Erythroblast (primary cell): ENCODE results near the gene MST1.

Experiments used
- DNase-seq, 2 experiments: peaks; one replicate each; lab custom pipeline; 2025; lab: John Stamatoyannopoulos, UW
- GATA1 ChIP-seq: IDR thresholded peaks from 2 replicates; pipeline ENCODE4 v1.6.1; 2011; ENCODE audit warnings: low read depth, mild to moderate bottlenecking, control low read depth, low read length, moderate library complexity
- POLR2A ChIP-seq: IDR thresholded peaks from 2 replicates; pipeline ENCODE4 v1.6.1; 2011; ENCODE audit warnings: mild to moderate bottlenecking, low read length

The MST1 gene

GRCh38 chr3:49667701-49668413 lies 21.4 kb downstream of the MST1 start:
- no peak for DNase-seq
- TF ChIP-seq POLR2A (peak; percentile 18), GATA1 (no peak)

DNA sequence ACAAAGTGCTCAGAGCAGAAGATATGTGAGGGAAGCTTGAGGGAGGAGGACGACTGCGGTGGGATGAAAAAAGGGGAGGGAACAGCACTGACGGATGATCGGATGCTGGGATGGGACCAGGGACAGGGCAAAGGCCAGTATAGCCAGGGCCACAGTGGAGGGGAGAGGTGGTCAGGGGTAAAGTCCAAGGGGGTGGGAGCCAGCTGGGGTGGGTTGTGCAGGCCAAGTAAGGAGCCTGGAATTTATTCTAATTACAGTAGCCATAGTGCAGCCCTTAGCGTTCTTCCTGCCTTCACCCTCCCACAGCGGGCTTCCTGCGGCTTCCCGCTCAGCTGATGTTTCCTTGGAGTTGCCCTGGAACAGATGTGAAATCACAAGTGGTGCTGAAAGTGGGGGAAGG lies 22.7 kb downstream of the MST1 start:
- no peak for DNase-seq
- TF ChIP-seq POLR2A (no peak), GATA1 (no peak)

GRCh38 chr3:49665822-49666519 lies 23.3 kb downstream of the MST1 start:
- TF ChIP-seq POLR2A: no peak
- TF ChIP-seq GATA1: no peak
- no peak for DNase-seq

DNA sequence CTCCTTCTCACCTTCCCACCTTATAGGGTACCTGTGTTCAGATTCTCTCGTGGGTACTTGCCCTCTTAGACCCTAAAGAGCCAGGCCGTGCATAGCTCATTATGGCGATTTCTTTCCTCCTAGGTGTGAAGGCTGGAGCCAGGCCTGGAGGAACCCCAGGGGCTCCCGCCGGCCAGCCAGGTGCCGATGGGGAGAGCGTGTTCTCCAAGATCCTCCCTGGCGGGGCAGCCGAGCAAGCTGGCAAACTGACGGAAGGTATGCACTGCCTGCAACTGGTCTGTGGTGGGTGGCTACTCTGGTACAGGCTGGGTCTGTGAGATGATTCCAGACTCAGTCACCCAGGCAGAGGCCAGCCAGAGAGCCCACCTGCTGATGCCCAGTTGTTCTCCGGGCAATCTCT lies 25.0 kb downstream of the MST1 start:
- DNase-seq: no peak
- peak; percentile 4 for TF ChIP-seq POLR2A
- TF ChIP-seq GATA1: no peak

- TF ChIP-seq POLR2A: peak; percentile 25
- no peak for TF ChIP-seq GATA1
- DNase-seq: no peak
Observed at GRCh38 chr3:49663831-49664230, 25.4 kb downstream of the MST1 start.

- TF ChIP-seq GATA1 (no peak), POLR2A (no peak)
- DNase-seq: no peak
Observed at GRCh38 chr3:49662720-49663413, 26.4 kb downstream of the MST1 start.

GRCh38 chr3:49662021-49662420 lies 27.3 kb downstream of the MST1 start:
- no peak for DNase-seq
- TF ChIP-seq GATA1 (no peak), POLR2A (no peak)

- DNase-seq: no peak
- TF ChIP-seq POLR2A: no peak
Observed at GRCh38 chr3:49661281-49661680, 28.0 kb downstream of the MST1 start.

- DNase-seq: no peak
- no peak for TF ChIP-seq POLR2A
- TF ChIP-seq GATA1: no peak
Observed at GRCh38 chr3:49659756-49660155, 29.5 kb downstream of the MST1 start.

- TF ChIP-seq GATA1: no peak
- no peak for TF ChIP-seq POLR2A
Observed at GRCh38 chr3:49658711-49659110, 30.6 kb downstream of the MST1 start.

DNA sequence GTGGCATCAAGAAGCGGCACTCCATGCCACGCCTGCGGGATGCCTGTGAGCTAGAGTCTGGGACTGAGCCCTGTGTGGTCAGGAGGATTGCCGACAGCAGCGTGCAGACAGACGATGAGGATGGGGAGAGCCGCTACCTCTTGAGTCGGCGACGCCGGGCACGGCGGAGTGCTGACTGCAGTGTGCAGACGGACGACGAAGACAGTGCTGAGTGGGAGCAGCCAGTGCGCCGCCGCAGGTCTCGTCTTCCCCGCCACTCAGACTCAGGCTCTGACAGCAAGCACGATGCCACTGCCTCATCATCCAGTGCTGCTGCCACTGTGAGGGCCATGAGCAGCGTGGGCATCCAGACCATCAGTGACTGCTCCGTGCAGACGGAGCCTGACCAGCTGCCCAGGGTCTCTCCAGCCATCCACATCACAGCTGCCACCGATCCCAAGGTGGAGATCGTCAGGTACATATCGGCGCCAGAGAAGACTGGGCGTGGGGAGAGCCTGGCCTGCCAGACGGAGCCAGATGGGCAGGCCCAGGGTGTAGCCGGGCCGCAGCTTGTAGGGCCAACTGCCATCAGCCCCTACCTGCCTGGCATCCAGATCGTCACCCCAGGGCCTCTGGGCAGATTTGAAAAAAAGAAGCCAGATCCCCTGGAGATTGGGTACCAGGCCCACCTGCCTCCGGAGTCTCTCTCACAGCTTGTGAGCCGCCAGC lies 31.9 kb downstream of the MST1 start:
- TF ChIP-seq POLR2A (no peak), GATA1 (no peak)
- DNase-seq: no peak

More at GRCh38 chr3:49658711-49659110, 30.6 kb downstream of the MST1 start:
- DNase-seq: no peak

DNA sequence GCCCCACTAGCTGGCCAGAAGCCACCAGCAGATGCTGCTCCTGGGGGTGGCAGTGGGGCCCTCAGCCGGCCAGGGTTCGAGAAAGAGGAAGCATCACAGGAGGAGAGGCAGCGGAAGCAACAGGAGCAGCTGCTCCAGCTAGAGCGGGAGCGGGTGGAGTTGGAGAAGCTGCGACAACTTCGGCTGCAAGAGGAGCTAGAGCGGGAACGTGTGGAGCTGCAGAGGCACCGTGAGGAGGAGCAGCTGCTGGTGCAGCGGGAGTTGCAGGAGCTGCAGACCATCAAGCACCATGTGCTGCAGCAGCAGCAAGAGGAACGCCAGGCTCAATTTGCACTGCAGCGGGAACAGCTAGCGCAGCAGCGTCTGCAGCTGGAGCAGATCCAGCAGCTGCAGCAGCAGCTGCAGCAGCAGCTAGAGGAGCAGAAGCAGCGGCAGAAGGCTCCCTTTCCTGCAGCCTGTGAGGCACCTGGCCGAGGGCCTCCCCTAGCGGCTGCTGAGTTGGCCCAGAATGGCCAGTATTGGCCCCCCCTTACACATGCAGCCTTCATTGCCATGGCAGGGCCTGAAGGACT lies 32.6 kb downstream of the MST1 start:
- no peak for TF ChIP-seq GATA1
- TF ChIP-seq POLR2A: no peak
- DNase-seq: no peak

- TF ChIP-seq POLR2A (no peak), GATA1 (no peak)
- no peak for DNase-seq
Observed at GRCh38 chr3:49655731-49656285, 33.5 kb downstream of the MST1 start.
